ENCODE measurements around the gene TTC39A.

GRCh38 chr1:51341876-51342496 lies 11.6 kb upstream of the TTC39A start:
- peak in 1 of 2 donors; percentile 11 for TF ChIP-seq CTCF (conservative IDR thresholded peaks at IDR 0.05 in 1 of 2, IDR thresholded peaks at IDR 0.05 in 1 of 2; ENCODE audit: low read depth in 1 of 2, low read length in 2 of 2)
- no peak for TF ChIP-seq EZH2 (IDR thresholded peaks at IDR 0.05; ENCODE audit: low read length, missing control alignments)
